GM23248 (cell line): ENCODE measurements around the gene MEGF9.

Source experiments
- EZH2 ChIP-seq: fragments of 200-600 bp; sonication (generic); IDR thresholded peaks from 2 replicates; pipeline ENCODE4 v1.6.1; 2018; ENCODE audit warnings: antibody characterized with exemption, mild to moderate bottlenecking; ENCODE audit not compliant: insufficient read depth, poor library complexity, severe bottlenecking
- EZH2phosphoT487 ChIP-seq: fragments of 200-600 bp; sonication (generic); IDR thresholded peaks from 2 replicates; pipeline ENCODE4 v1.6.1; 2018; ENCODE audit warnings: antibody characterized with exemption, moderate library complexity, mild to moderate bottlenecking, low read depth; ENCODE audit not compliant: insufficient read depth

GRCh38 chr9:120725907-120726306, 11.6 kb upstream of the MEGF9 start:
- TF ChIP-seq EZH2phosphoT487 (no peak), EZH2 (no peak)
